Activated naive CD4-positive, alpha-beta T cell treated with anti-CD3 and anti-CD28 coated beads for 36 hours (primary cell): ENCODE results near the gene MYBBP1A. TPM values are rescaled to one million over a fixed set of nuclear protein-coding genes. Genes with fewer than 3 reads are reported as not detected.

Experiments used
- CTCF ChIA-PET: fragments of 350-600 bp; sonication (Branson Sonifier 250); formaldehyde crosslinking; loops from one replicate; lab custom pipeline; 2021; ENCODE audit warnings: antibody characterized with exemption; lab: Charles Lee
- DNase-seq: peaks from one replicate; pipeline ENCODE4 v3.0.0-alpha.2; 2020
- H3K27ac Mint-ChIP-seq: one replicate; pipeline ENCODE4 v1.8.0; 2021; ENCODE audit warnings: mild to moderate bottlenecking, mixed read lengths
- H3K27me3 Mint-ChIP-seq: one replicate; pipeline ENCODE4 v1.8.0; 2021; ENCODE audit warnings: low read depth, mixed read lengths
- H3K36me3 Mint-ChIP-seq: one replicate; pipeline ENCODE4 v1.8.0; 2021; ENCODE audit warnings: low read depth, mixed read lengths
- H3K4me1 Mint-ChIP-seq: one replicate; pipeline ENCODE4 v1.8.0; 2021; ENCODE audit warnings: low read depth, mixed read lengths
- H3K4me3 Mint-ChIP-seq: one replicate; pipeline ENCODE4 v1.8.0; 2021; ENCODE audit warnings: mild to moderate bottlenecking, moderate library complexity, mixed read lengths
- H3K9me3 Mint-ChIP-seq: one replicate; pipeline ENCODE4 v1.8.0; 2021; ENCODE audit warnings: mixed read lengths
- intact Hi-C: fragments of 100-400 bp; cut with micrococcal nuclease; formaldehyde crosslinking; loops from one replicate; pipeline ENCODE4 v1.15.1; 2023
- total RNA-seq, 2 experiments: library from RNA; stranded (reverse); gene quantifications; one replicate each; pipeline ENCODE4 v1.2.3, GENCODE V29; 2021

MYBBP1A gene
- total RNA-seq, 2 experiments from 2014 or later = 73.7 to 80.7 TPM

GRCh38 chr17:4562015-4562969 is 7.1 kb upstream of the MYBBP1A start:
- no peaks in the 10 kb centered on the region for H3K36me3 Mint-ChIP-seq
- intact Hi-C loops = loop anchor here (5.0 to 10.0 kb wide), 2 partner anchors 195 to 223 kb away; partner anchors contain the start of genes GLTPD2, UBE2G1 and VMO1
- peaks cover 31% of the 10 kb centered on the region for H3K4me1 Mint-ChIP-seq
- no peak overlapping the region for H3K27ac Mint-ChIP-seq
- no peaks in the 10 kb centered on the region for H3K27me3 Mint-ChIP-seq
- no peak for DNase-seq
- CTCF ChIA-PET = interaction anchor here (0.5 to 1.8 kb wide), 2 partner anchors 63 to 476 kb away, joined by 3 to 4 read pairs; no protein-coding TSS in a partner anchor
- no peaks in the 10 kb centered on the region for H3K9me3 Mint-ChIP-seq
- H3K4me3 Mint-ChIP-seq = no peak overlapping the region

GRCh38 chr17:4560837-4561256 is 5.7 kb upstream of the MYBBP1A start:
- peaks cover 35% of the 10 kb centered on the region for H3K4me1 Mint-ChIP-seq
- no peak overlapping the region for H3K27ac Mint-ChIP-seq
- no peaks in the 10 kb centered on the region for H3K27me3 Mint-ChIP-seq
- no peaks in the 10 kb centered on the region for H3K36me3 Mint-ChIP-seq
- no peak for DNase-seq
- no peaks in the 10 kb centered on the region for H3K9me3 Mint-ChIP-seq
- intact Hi-C loops = loop anchor here (5.0 to 10.0 kb wide), 2 partner anchors 194 to 224 kb away; partner anchors contain the start of genes GLTPD2, UBE2G1 and VMO1
- CTCF ChIA-PET = no interaction called here
- no peak overlapping the region for H3K4me3 Mint-ChIP-seq

- H3K4me1 Mint-ChIP-seq = peaks cover 35% of the 10 kb centered on the region
- intact Hi-C loops = loop anchor here (5.0 to 10.0 kb wide), 2 partner anchors 193 to 224 kb away; partner anchors contain the start of genes GLTPD2, UBE2G1 and VMO1
- H3K9me3 Mint-ChIP-seq = no peaks in the 10 kb centered on the region
- no peak within 1 kb of the TSS for H3K4me3 Mint-ChIP-seq
- H3K27ac Mint-ChIP-seq = no peak within 1 kb of the TSS
- H3K27me3 Mint-ChIP-seq = no peaks in the 10 kb centered on the region
- CTCF ChIA-PET = no interaction called here
- DNase-seq = no peak
- H3K36me3 Mint-ChIP-seq = no peaks in the 10 kb centered on the region
Observed at GRCh38 chr17:4560421-4560820, 5.2 kb upstream of the MYBBP1A start, which contains the start of gene GGT6. Gene GGT6, minus strand, starts transcription at chr17:4560577. Its CDS starts 56 bp downstream, at chr17:4560521.

- Mint-ChIP-seq H3K4me1 (peaks cover 35% of the 10 kb centered on the region), H3K27me3 (no peaks in the 10 kb centered on the region), H3K36me3 (peaks cover 1% of the 10 kb centered on the region), H3K27ac (no peak overlapping the region), H3K9me3 (no peaks in the 10 kb centered on the region), H3K4me3 (no peak overlapping the region)
- DNase-seq = no peak
- intact Hi-C loops = loop anchor here (5.0 to 10.0 kb wide), 2 partner anchors 193 to 225 kb away; partner anchors contain the start of genes GLTPD2, UBE2G1 and VMO1
- CTCF ChIA-PET = no interaction called here
Observed at GRCh38 chr17:4559966-4560365, 4.8 kb upstream of the MYBBP1A start.

- Mint-ChIP-seq H3K36me3 (peaks cover 5% of the 10 kb centered on the region), H3K27ac (no peak overlapping the region), H3K4me1 (peaks cover 39% of the 10 kb centered on the region), H3K9me3 (no peaks in the 10 kb centered on the region), H3K4me3 (no peak overlapping the region), H3K27me3 (no peaks in the 10 kb centered on the region)
- CTCF ChIA-PET = no interaction called here
- intact Hi-C loops = no loop called here
- no peak for DNase-seq
Observed at GRCh38 chr17:4559139-4559791, 4.1 kb upstream of the MYBBP1A start.

- Mint-ChIP-seq H3K4me3 (no peak overlapping the region), H3K4me1 (peaks cover 42% of the 10 kb centered on the region), H3K27ac (no peak overlapping the region), H3K36me3 (peaks cover 11% of the 10 kb centered on the region), H3K9me3 (no peaks in the 10 kb centered on the region), H3K27me3 (no peaks in the 10 kb centered on the region)
- intact Hi-C loops = no loop called here
- DNase-seq = no peak
- CTCF ChIA-PET = interaction anchor here (1.4 kb wide), 1 partner anchor 9 kb away, joined by 3 read pairs; no protein-coding TSS in a partner anchor
Observed at GRCh38 chr17:4558347-4558971, 3.3 kb upstream of the MYBBP1A start.

GRCh38 chr17:4557626-4558346 is 2.6 kb upstream of the MYBBP1A start:
- CTCF ChIA-PET = interaction anchor here (0.7 to 6.9 kb wide), 5 partner anchors 8 to 232 kb away, joined by 3 to 45 read pairs (median 3); no protein-coding TSS in a partner anchor
- intact Hi-C loops = no loop called here
- Mint-ChIP-seq H3K4me1 (peaks cover 35% of the 10 kb centered on the region), H3K9me3 (no peaks in the 10 kb centered on the region), H3K36me3 (peaks cover 11% of the 10 kb centered on the region), H3K4me3 (no peak overlapping the region), H3K27ac (no peak overlapping the region), H3K27me3 (no peaks in the 10 kb centered on the region)
- no peak for DNase-seq

GRCh38 chr17:4556996-4557395 is 1.8 kb upstream of the MYBBP1A start:
- Mint-ChIP-seq H3K4me3 (peak overlapping the region; percentile 13), H3K36me3 (peaks cover 17% of the 10 kb centered on the region)
- intact Hi-C loops = no loop called here

GRCh38 chr17:4555873-4556759 is 932 bp upstream of the MYBBP1A start:
- Mint-ChIP-seq H3K4me3 (peak overlapping the region; percentile 97), H3K4me1 (peaks cover 21% of the 10 kb centered on the region), H3K27me3 (no peaks in the 10 kb centered on the region), H3K9me3 (no peaks in the 10 kb centered on the region), H3K27ac (peak overlapping the region; percentile 92), H3K36me3 (peaks cover 22% of the 10 kb centered on the region)
- CTCF ChIA-PET = interaction anchor here (1.0 to 6.9 kb wide), 2 partner anchors 10 to 135 kb away, joined by 3 to 45 read pairs; no protein-coding TSS in a partner anchor
- intact Hi-C loops = loop anchor here (1.0 kb wide), 1 partner anchor 7 kb away; no protein-coding TSS in a partner anchor
- no peak for DNase-seq

More at GRCh38 chr17:4556996-4557395, 1.8 kb upstream of the MYBBP1A start:
- CTCF ChIA-PET = interaction anchor here (0.7 to 6.9 kb wide), 4 partner anchors 9 to 232 kb away, joined by 3 to 45 read pairs (median 4); no protein-coding TSS in a partner anchor
- Mint-ChIP-seq H3K27me3 (no peaks in the 10 kb centered on the region), H3K27ac (no peak overlapping the region), H3K9me3 (no peaks in the 10 kb centered on the region), H3K4me1 (peaks cover 27% of the 10 kb centered on the region)
- no peak for DNase-seq

- CTCF ChIA-PET = interaction anchor here (0.8 to 6.9 kb wide), 2 partner anchors 11 to 338 kb away, joined by 3 to 45 read pairs; no protein-coding TSS in a partner anchor
- intact Hi-C loops = no loop called here
Observed at GRCh38 chr17:4554441-4554996, 665 bp downstream of the MYBBP1A start.

More at GRCh38 chr17:4554441-4554996, 665 bp downstream of the MYBBP1A start:
- H3K27me3 Mint-ChIP-seq = no peaks in the 10 kb centered on the region
- no peaks in the 10 kb centered on the region for H3K9me3 Mint-ChIP-seq
- peaks cover 23% of the 10 kb centered on the region for H3K4me1 Mint-ChIP-seq
- peaks cover 33% of the 10 kb centered on the region for H3K36me3 Mint-ChIP-seq
- H3K27ac Mint-ChIP-seq = peak overlapping the region; percentile 92
- H3K4me3 Mint-ChIP-seq = peak overlapping the region; percentile 97
- no peak for DNase-seq
